NCI-H1048 (cell line): ENCODE results near the gene TFEB.

ENCODE experiments used
- DNase-seq: peaks from one replicate; lab custom pipeline; 2025; lab: John Stamatoyannopoulos, UW

Gene TFEB

GRCh38 chr6:41638935-41639808, 96.2 kb downstream of the TFEB start:
- DNase-seq = no peak

- DNase-seq = no peak
Measured at GRCh38 chr6:41638002-41638934, 97.1 kb downstream of the TFEB start, which contains the start of gene MDFI. Gene MDFI, plus strand, starts transcription at chr6:41638468. Its CDS starts 282 bp downstream, at chr6:41638750.

- no peak for DNase-seq
Measured at GRCh38 chr6:41637194-41638001, 98.0 kb downstream of the TFEB start.

GRCh38 chr6:41636833-41637193, 98.6 kb downstream of the TFEB start:
- no peak for DNase-seq

GRCh38 chr6:41635365-41635764, 100.0 kb downstream of the TFEB start:
- no peak for DNase-seq

- DNase-seq = no peak
Measured at GRCh38 chr6:41634657-41635056, 100.8 kb downstream of the TFEB start.
